IMR-90 (cell line): ENCODE results near the gene SMOC1. TPM values are rescaled to one million over a fixed set of nuclear protein-coding genes. Genes with fewer than 3 reads are reported as not detected.

Experiments
- ATAC-seq: fragments of 200-7000 bp; cut with Tn5 transposase; 2 replicates; pipeline ENCODE4 v1.9.1; 2020; ENCODE audit warnings: low read depth, mild to moderate bottlenecking, moderate library complexity
- BruUV-seq: library from RNA; stranded (reverse); fragments of 400-500 nt; replicated peaks from 2 replicates; lab custom pipeline; 2021; lab: Mats Ljungman, UMichigan
- CTCF ChIA-PET: fragments of 300-600 bp; formaldehyde crosslinking; extraction: SDS; loops from one replicate; lab custom pipeline; 2021; ENCODE audit warnings: antibody characterized with exemption; lab: Yijun Ruan, JAX
- POLR2A ChIA-PET: fragments of 300-600 bp; sonication (Branson Sonifier 250); formaldehyde crosslinking; loops from one replicate; lab custom pipeline; 2022; ENCODE audit warnings: antibody characterized with exemption; ENCODE audit not compliant: unreplicated experiment; lab: Charles Lee
- DNase-seq: peaks from one replicate; pipeline ENCODE4 v3.0.0; 2013
- H2AFZ ChIP-seq: replicated peaks from 2 replicates; pipeline ENCODE3; 2013; ENCODE audit warnings: low read length, mild to moderate bottlenecking; ENCODE audit not compliant: poor library complexity
- H2AK5ac ChIP-seq: 2 replicates; pipeline ENCODE4 v1.6.1; 2013; ENCODE audit warnings: low read depth, low read length, inconsistent platforms
- H2AK9ac ChIP-seq: replicated peaks from 2 replicates; pipeline ENCODE3; 2013; ENCODE audit warnings: mild to moderate bottlenecking, low read depth, low read length, moderate library complexity; ENCODE audit not compliant: poor library complexity
- H2BK120ac ChIP-seq: 2 replicates; pipeline ENCODE4 v1.6.1; 2013; ENCODE audit warnings: low read depth, low read length, inconsistent platforms
- H2BK15ac ChIP-seq: 3 replicates; pipeline ENCODE4 v1.6.1; 2013; ENCODE audit warnings: low read depth, low read length, inconsistent platforms
- H2BK20ac ChIP-seq: 2 replicates; pipeline ENCODE4 v1.6.1; 2013; ENCODE audit warnings: low read depth, mild to moderate bottlenecking, inconsistent platforms, low read length, moderate library complexity
- H2BK5ac ChIP-seq: 2 replicates; pipeline ENCODE4 v1.6.1; 2013; ENCODE audit warnings: mild to moderate bottlenecking, low read depth, low read length, inconsistent platforms; ENCODE audit not compliant: poor library complexity, severe bottlenecking
- H3K14ac ChIP-seq: replicated peaks from 2 replicates; pipeline ENCODE4 v1.6.1; 2013; ENCODE audit warnings: low read depth, low read length, inconsistent platforms
- H3K18ac ChIP-seq: 2 replicates; pipeline ENCODE4 v1.6.1; 2013; ENCODE audit warnings: low read depth, low read length, control low read depth
- H3K23ac ChIP-seq: 2 replicates; pipeline ENCODE4 v1.6.1; 2013; ENCODE audit warnings: low read depth, low read length, inconsistent platforms
- H3K27ac ChIP-seq: 2 replicates; pipeline ENCODE4 v1.5.1; 2013; ENCODE audit warnings: mild to moderate bottlenecking, control low read depth, low read length; ENCODE audit not compliant: insufficient read depth
- H3K27me3 ChIP-seq: 2 replicates; pipeline ENCODE4 v1.6.1; 2013; ENCODE audit warnings: low read length; ENCODE audit not compliant: control insufficient read depth, insufficient read depth
- H3K36me3 ChIP-seq: 2 replicates; pipeline ENCODE4 v1.6.1; 2013; ENCODE audit warnings: low read length, mixed read lengths; ENCODE audit not compliant: control insufficient read depth, insufficient read depth
- H3K4ac ChIP-seq: 2 replicates; pipeline ENCODE4 v1.6.1; 2013; ENCODE audit warnings: low read depth, low read length, inconsistent platforms
- H3K4me1 ChIP-seq: 2 replicates; pipeline ENCODE4 v1.6.1; 2013; ENCODE audit warnings: low read length, mixed read lengths; ENCODE audit not compliant: control insufficient read depth, insufficient read depth
- H3K4me2 ChIP-seq: 2 replicates; pipeline ENCODE4 v1.6.1; 2013; ENCODE audit warnings: low read depth, mild to moderate bottlenecking, control low read depth, low read length, moderate library complexity
- H3K4me3 ChIP-seq: 2 replicates; pipeline ENCODE4 v1.5.1; 2013; ENCODE audit warnings: low read depth, mild to moderate bottlenecking, control low read depth, low read length, moderate library complexity; ENCODE audit not compliant: insufficient read depth
- H3K56ac ChIP-seq: 2 replicates; pipeline ENCODE4 v1.6.1; 2013; ENCODE audit warnings: low read length, inconsistent platforms; ENCODE audit not compliant: insufficient read depth; ENCODE audit errors: extremely low read depth
- H3K79me1 ChIP-seq, 2 experiments: 2 replicates each; pipeline ENCODE4 v1.6.1; 2013; ENCODE audit warnings: low read length in 2 of 2, inconsistent platforms in 1 of 2, low read depth in 1 of 2
- H3K9ac ChIP-seq: 2 replicates; pipeline ENCODE4 v1.6.1; 2013; ENCODE audit warnings: low read depth, low read length, control low read depth
- H3K9me1 ChIP-seq: 2 replicates; pipeline ENCODE4 v1.6.1; 2013; ENCODE audit warnings: low read length, inconsistent platforms; ENCODE audit not compliant: insufficient read depth
- H3K9me3 ChIP-seq: 2 replicates; pipeline ENCODE4 v1.6.1; 2013; ENCODE audit warnings: low read length; ENCODE audit not compliant: control insufficient read depth, insufficient read depth
- H4K20me1 ChIP-seq: 2 replicates; pipeline ENCODE4 v1.6.1; 2013; ENCODE audit warnings: low read length, inconsistent platforms; ENCODE audit not compliant: insufficient read depth
- H4K5ac ChIP-seq: 2 replicates; pipeline ENCODE4 v1.6.1; 2013; ENCODE audit warnings: mild to moderate bottlenecking, low read depth, low read length, control low read depth
- H4K8ac ChIP-seq, 2 experiments: 2 replicates each; pipeline ENCODE4 v1.6.1; 2013; ENCODE audit warnings: low read depth in 2 of 2, low read length in 2 of 2, control low read depth in 1 of 2, inconsistent platforms in 1 of 2
- H4K91ac ChIP-seq: 2 replicates; pipeline ENCODE4 v1.6.1; 2013; ENCODE audit warnings: low read depth, low read length, inconsistent platforms; ENCODE audit not compliant: insufficient read depth
- CEBPB ChIP-seq: IDR thresholded peaks from 2 replicates; pipeline ENCODE4 v1.6.1; 2012; ENCODE audit warnings: low read depth, low read length, improper control_type of control experiment
- CHD1 ChIP-seq: IDR thresholded peaks from 2 replicates; pipeline ENCODE4 v1.6.1; 2012; ENCODE audit warnings: low read depth, low read length, improper control_type of control experiment
- CTCF ChIP-seq: conservative IDR thresholded peaks from 2 replicates; pipeline ENCODE4 v1.5.1; 2012; ENCODE audit warnings: mild to moderate bottlenecking, low read depth, low read length, improper control_type of control experiment
- FOS ChIP-seq: fragments of 150-350 bp; IDR thresholded peaks from 2 replicates; pipeline ENCODE4 v1.6.1; 2016; ENCODE audit warnings: low read depth, low read length
- MAZ ChIP-seq: IDR thresholded peaks from 2 replicates; pipeline ENCODE4 v1.6.1; 2012; ENCODE audit warnings: low read depth, mild to moderate bottlenecking, low read length, improper control_type of control experiment, moderate library complexity, borderline replicate concordance
- RAD21 ChIP-seq: IDR thresholded peaks from 2 replicates; pipeline ENCODE4 v1.6.1; 2012; ENCODE audit warnings: low read length, improper control_type of control experiment
- RCOR1 ChIP-seq: IDR thresholded peaks from 2 replicates; pipeline ENCODE4 v1.6.1; 2012; ENCODE audit warnings: mild to moderate bottlenecking, low read length, improper control_type of control experiment; ENCODE audit not compliant: insufficient replicate concordance
- RFX5 ChIP-seq: IDR thresholded peaks from 2 replicates; pipeline ENCODE4 v1.8.0; 2012; ENCODE audit warnings: low read depth, mild to moderate bottlenecking, low read length, moderate library complexity
- WGBS, 2 experiments: methylation state at CpG; one replicate each; pipeline versions ENCODE4 v1.1.5 to v1.1.7; 2013; ENCODE audit warnings: missing lambda C conversion rate in 2 of 2; ENCODE audit not compliant: insufficient read length in 1 of 2; ENCODE audit errors: extremely low coverage in 2 of 2; 5-methylcytosine and 5-hydroxymethylcytosine counted together
- dilution Hi-C: fragments of 300-500 bp; cut with HindIII; formaldehyde crosslinking; loops from one replicate; pipeline ENCODE4 v1.14.3; 2018; ENCODE audit warnings: low sequenced_read_pairs; ENCODE audit not compliant: unreplicated experiment
- in situ Hi-C: fragments of 300-500 bp; cut with MboI; formaldehyde crosslinking; loops from 3 replicates; pipeline ENCODE4 v1.14.3; 2019; ENCODE audit warnings: low sequenced_read_pairs, inconsistent platforms, mixed read lengths
- intact Hi-C: fragments of 100-400 bp; cut with micrococcal nuclease; formaldehyde crosslinking; loops from 2 replicates; pipeline ENCODE4 v1.10.0; 2022
- polyA plus RNA-seq, 3 experiments: library from polyadenylated mRNA; depleted of rRNA; stranded (reverse); fragments of >200 nt; gene quantifications; 2 replicates each; pipeline ENCODE4 v1.2.3, GENCODE V29; 2012; ENCODE audit warnings: low replicate concordance in 1 of 3
- total RNA-seq: library from RNA; depleted of rRNA; stranded (reverse); fragments of >200 nt; gene quantifications from 2 replicates; pipeline ENCODE4 v1.2.3, GENCODE V29; 2012

Gene SMOC1
- total and polyA plus RNA-seq, 2 of the 4 experiments (the other 2 are of a cell fraction) = 0.90 to 4.1 TPM

DNA sequence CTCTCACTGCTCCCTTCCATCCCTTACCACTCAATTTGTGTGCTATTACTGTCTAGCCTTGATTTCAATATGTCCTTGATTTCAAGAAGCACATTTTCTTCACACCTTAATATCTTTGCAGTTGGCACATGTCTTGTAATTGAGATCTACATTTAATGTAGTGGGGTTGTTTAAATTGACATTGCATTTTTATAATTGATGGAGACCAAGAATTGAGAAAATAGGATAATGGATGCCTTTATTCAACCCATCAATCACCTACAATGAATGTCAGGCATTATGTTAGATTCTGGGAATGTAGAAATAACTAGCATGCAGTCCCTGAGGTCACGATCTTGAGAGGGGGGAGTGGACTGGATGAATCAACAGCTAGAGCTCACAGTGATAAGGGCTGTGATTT, 94.6 kb downstream of the SMOC1 start:
- no peak for DNase-seq
- Histone ChIP-seq H2BK5ac (no peak overlapping the region), H3K4me1 (peaks cover 8% of the 10 kb centered on the region; the same call in 1 of the 2 replicates), H2BK15ac (no peak overlapping the region), H4K20me1 (no peaks in the 10 kb centered on the region), H3K14ac (no peak overlapping the region), H2BK120ac (no peak overlapping the region), H3K4me2 (no peak overlapping the region), H3K9me1 (peaks cover 2% of the 10 kb centered on the region; the same call in 1 of the 2 replicates), H3K27me3 (no peaks in the 10 kb centered on the region), H2AFZ (no peak overlapping the region), H3K23ac (no peak overlapping the region), H3K27ac (no peak overlapping the region), H3K79me1 (no peaks in the 10 kb centered on the region), H4K8ac (no peak overlapping the region), H3K36me3 (peaks cover 6% of the 10 kb centered on the region), H3K56ac (no peak overlapping the region), H3K4ac (no peak overlapping the region), H3K9ac (no peak overlapping the region), H4K91ac (no peak overlapping the region), H2AK9ac (no peak overlapping the region), H2BK20ac (no peak overlapping the region), H4K5ac (no peak overlapping the region), H2AK5ac (no peak overlapping the region), H3K18ac (no peak overlapping the region), H3K4me3 (no peak overlapping the region), H3K9me3 (no peaks in the 10 kb centered on the region)
- ChIA-PET CTCF (no interaction called here), POLR2A (no interaction called here)
- TF ChIP-seq CHD1 = no peak
- no peak for TF ChIP-seq RAD21
- no peak for TF ChIP-seq RFX5
- TF ChIP-seq CTCF = no peak
- no peak for TF ChIP-seq CEBPB
- TF ChIP-seq RCOR1 = no peak
- TF ChIP-seq MAZ = no peak
- TF ChIP-seq FOS = no peak
- dilution Hi-C loops = no loop called here
- no CpG with 5 or more reads among the region's 1 CpG for WGBS, 2 experiments
- no TSS peak for BruUV-seq
- intact Hi-C loops = no loop called here
- in situ Hi-C loops = no loop called here
- ATAC-seq = no peak
